OCI-LY1 (cell line): Measurements from ENCODE around the gene FAM83D.

ENCODE experiments used
- H2AFZ ChIP-seq: fragments of 200-600 bp; sonication (generic), shearing (Covaris generic); 2 replicates; pipeline ENCODE4 v1.6.0; 2014; ENCODE audit warnings: antibody characterized with exemption, mild to moderate bottlenecking, low read length
- H3F3A ChIP-seq: fragments of 200-600 bp; sonication (generic), shearing (Covaris generic); 2 replicates; pipeline ENCODE4 v1.6.0; 2014; ENCODE audit warnings: mild to moderate bottlenecking, antibody characterized with exemption, low read length, moderate library complexity; ENCODE audit not compliant: insufficient read depth
- H3K27ac ChIP-seq: fragments of 200-600 bp; sonication (generic); 2 replicates; pipeline ENCODE4 v1.5.1; 2014; ENCODE audit warnings: low read length, mixed run types, mild to moderate bottlenecking, low read depth; ENCODE audit not compliant: poor library complexity, severe bottlenecking
- H3K27me3 ChIP-seq: fragments of 200-600 bp; sonication (generic); 2 replicates; pipeline ENCODE4 v1.6.0; 2014; ENCODE audit warnings: antibody characterized with exemption, mild to moderate bottlenecking, low read length, moderate library complexity; ENCODE audit not compliant: insufficient read depth
- H3K36me3 ChIP-seq: fragments of 200-600 bp; sonication (generic); 2 replicates; pipeline ENCODE4 v1.6.1; 2014; ENCODE audit warnings: mild to moderate bottlenecking, antibody characterized with exemption, low read length, moderate library complexity, mixed read lengths; ENCODE audit not compliant: insufficient read depth
- H3K4me1 ChIP-seq: fragments of 200-600 bp; sonication (generic); 2 replicates; pipeline ENCODE4 v1.5.1; 2014; ENCODE audit warnings: mild to moderate bottlenecking, low read length, moderate library complexity; ENCODE audit not compliant: insufficient read depth, severe bottlenecking
- H3K4me2 ChIP-seq: fragments of 200-600 bp; sonication (generic), shearing (Covaris generic); 2 replicates; pipeline ENCODE4 v1.6.1; 2014; ENCODE audit warnings: low read length
- H3K4me3 ChIP-seq: fragments of 200-600 bp; sonication (generic); 2 replicates; pipeline ENCODE4 v1.5.1; 2014; ENCODE audit warnings: low read length, low read depth, mild to moderate bottlenecking, mixed read lengths; ENCODE audit not compliant: poor library complexity, severe bottlenecking
- H3K79me2 ChIP-seq: fragments of 200-600 bp; shearing (Covaris generic); 2 replicates; pipeline ENCODE4 v1.6.1; 2016; ENCODE audit warnings: mixed run types, low read length, mixed read lengths; ENCODE audit not compliant: insufficient read depth
- H3K9ac ChIP-seq: fragments of 200-600 bp; sonication (generic), shearing (Covaris generic); 2 replicates; pipeline ENCODE4 v1.6.1; 2014; ENCODE audit warnings: mild to moderate bottlenecking, low read length, mixed read lengths
- H3K9me2 ChIP-seq: fragments of 200-600 bp; sonication (generic), shearing (Covaris generic); 2 replicates; pipeline ENCODE4 v1.6.1; 2014; ENCODE audit warnings: low read depth, mild to moderate bottlenecking, low read length, mixed read lengths
- H3K9me3 ChIP-seq: fragments of 200-600 bp; shearing (Covaris generic); 2 replicates; pipeline ENCODE4 v1.6.1; 2014; ENCODE audit warnings: low read length, mixed read lengths
- H4K20me1 ChIP-seq: fragments of 200-600 bp; sonication (generic), shearing (Covaris generic); 2 replicates; pipeline ENCODE4 v1.6.0; 2016; ENCODE audit warnings: mild to moderate bottlenecking, low read length; ENCODE audit not compliant: insufficient read depth
- EZH2 ChIP-seq: fragments of 200-600 bp; sonication (generic), shearing (Covaris generic); IDR thresholded peaks from 2 replicates; pipeline ENCODE4 v1.8.0; 2017; ENCODE audit warnings: borderline replicate concordance, mixed run types, mild to moderate bottlenecking, antibody characterized with exemption, low read length, moderate library complexity, mixed read lengths
- TF ChIP-seq, protein P1 (sequence below): fragments of 200-600 bp; sonication (generic), shearing (Covaris generic); IDR thresholded peaks from 2 replicates; pipeline ENCODE4 v1.5.1; 2017; ENCODE audit warnings: mild to moderate bottlenecking, antibody characterized with exemption, low read length, moderate library complexity, mixed read lengths

Gene FAM83D, protein sequence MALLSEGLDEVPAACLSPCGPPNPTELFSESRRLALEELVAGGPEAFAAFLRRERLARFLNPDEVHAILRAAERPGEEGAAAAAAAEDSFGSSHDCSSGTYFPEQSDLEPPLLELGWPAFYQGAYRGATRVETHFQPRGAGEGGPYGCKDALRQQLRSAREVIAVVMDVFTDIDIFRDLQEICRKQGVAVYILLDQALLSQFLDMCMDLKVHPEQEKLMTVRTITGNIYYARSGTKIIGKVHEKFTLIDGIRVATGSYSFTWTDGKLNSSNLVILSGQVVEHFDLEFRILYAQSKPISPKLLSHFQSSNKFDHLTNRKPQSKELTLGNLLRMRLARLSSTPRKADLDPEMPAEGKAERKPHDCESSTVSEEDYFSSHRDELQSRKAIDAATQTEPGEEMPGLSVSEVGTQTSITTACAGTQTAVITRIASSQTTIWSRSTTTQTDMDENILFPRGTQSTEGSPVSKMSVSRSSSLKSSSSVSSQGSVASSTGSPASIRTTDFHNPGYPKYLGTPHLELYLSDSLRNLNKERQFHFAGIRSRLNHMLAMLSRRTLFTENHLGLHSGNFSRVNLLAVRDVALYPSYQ

GRCh38 chr20:38926142-38926933, at the start of gene FAM83D:
Gene FAM83D (plus strand): TSS chr20:38926417. CDS start chr20:38926443, 26 bp downstream.
- TF ChIP-seq, protein P1, sequence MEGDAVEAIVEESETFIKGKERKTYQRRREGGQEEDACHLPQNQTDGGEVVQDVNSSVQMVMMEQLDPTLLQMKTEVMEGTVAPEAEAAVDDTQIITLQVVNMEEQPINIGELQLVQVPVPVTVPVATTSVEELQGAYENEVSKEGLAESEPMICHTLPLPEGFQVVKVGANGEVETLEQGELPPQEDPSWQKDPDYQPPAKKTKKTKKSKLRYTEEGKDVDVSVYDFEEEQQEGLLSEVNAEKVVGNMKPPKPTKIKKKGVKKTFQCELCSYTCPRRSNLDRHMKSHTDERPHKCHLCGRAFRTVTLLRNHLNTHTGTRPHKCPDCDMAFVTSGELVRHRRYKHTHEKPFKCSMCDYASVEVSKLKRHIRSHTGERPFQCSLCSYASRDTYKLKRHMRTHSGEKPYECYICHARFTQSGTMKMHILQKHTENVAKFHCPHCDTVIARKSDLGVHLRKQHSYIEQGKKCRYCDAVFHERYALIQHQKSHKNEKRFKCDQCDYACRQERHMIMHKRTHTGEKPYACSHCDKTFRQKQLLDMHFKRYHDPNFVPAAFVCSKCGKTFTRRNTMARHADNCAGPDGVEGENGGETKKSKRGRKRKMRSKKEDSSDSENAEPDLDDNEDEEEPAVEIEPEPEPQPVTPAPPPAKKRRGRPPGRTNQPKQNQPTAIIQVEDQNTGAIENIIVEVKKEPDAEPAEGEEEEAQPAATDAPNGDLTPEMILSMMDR = no peak
- TF ChIP-seq EZH2 = no peak
- no peaks in the 10 kb centered on the region for H3F3A ChIP-seq
- peak within 1 kb of the TSS; percentile 86 for H3K4me2 ChIP-seq
- H3K27me3 ChIP-seq = no peaks in the 10 kb centered on the region
- H3K9me2 ChIP-seq = no peaks in the 10 kb centered on the region
- H3K36me3 ChIP-seq = peaks cover 23% of the 10 kb centered on the region; the same call in 1 of the 2 replicates
- peak within 1 kb of the TSS; percentile 68 for H3K27ac ChIP-seq
- no peaks in the 10 kb centered on the region for H4K20me1 ChIP-seq
- no peak within 1 kb of the TSS for H2AFZ ChIP-seq
- peak within 1 kb of the TSS; percentile 97 for H3K4me3 ChIP-seq
- peaks cover 48% of the 10 kb centered on the region for H3K79me2 ChIP-seq
- no peaks in the 10 kb centered on the region for H3K9me3 ChIP-seq
- H3K9ac ChIP-seq = peak within 1 kb of the TSS; percentile 96
- H3K4me1 ChIP-seq = peaks cover 37% of the 10 kb centered on the region

DNA sequence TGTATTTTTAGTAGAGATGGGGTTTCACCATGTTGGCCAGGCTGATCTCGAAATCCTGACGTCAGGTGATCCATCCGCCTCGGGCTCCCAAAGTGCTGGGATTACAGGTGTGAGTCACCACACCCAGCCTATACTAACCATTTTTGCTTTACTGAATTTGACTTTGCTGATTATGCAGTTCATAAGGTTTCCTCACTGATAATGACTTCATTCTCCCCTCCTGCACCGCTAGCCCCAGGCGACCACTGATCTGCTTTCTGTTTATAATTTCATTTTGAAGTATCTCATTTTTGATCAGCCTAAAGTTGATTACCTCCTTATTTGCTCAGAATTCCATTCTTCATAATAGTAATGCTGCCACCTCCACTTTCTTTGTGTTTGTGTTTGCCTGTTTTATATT, 48.7 kb upstream of the FAM83D start:
- H4K20me1 ChIP-seq = no peaks in the 10 kb centered on the region
- no peaks in the 10 kb centered on the region; the same call in 1 of the 2 replicates for H3K36me3 ChIP-seq
- H3K4me2 ChIP-seq = peak overlapping the region; percentile 41; the same call in 1 of the 2 replicates
- H3K27ac ChIP-seq = peak overlapping the region; percentile 100
- no peak overlapping the region for H3K4me3 ChIP-seq
- H3F3A ChIP-seq = peaks cover 15% of the 10 kb centered on the region
- H2AFZ ChIP-seq = no peak overlapping the region
- H3K9ac ChIP-seq = peak overlapping the region; percentile 38; the same call in 1 of the 2 replicates
- H3K27me3 ChIP-seq = no peaks in the 10 kb centered on the region
- peaks cover 21% of the 10 kb centered on the region for H3K79me2 ChIP-seq
- no peaks in the 10 kb centered on the region for H3K9me2 ChIP-seq
- H3K4me1 ChIP-seq = peaks cover 98% of the 10 kb centered on the region
- H3K9me3 ChIP-seq = no peaks in the 10 kb centered on the region
- TF ChIP-seq EZH2 = no peak

DNA sequence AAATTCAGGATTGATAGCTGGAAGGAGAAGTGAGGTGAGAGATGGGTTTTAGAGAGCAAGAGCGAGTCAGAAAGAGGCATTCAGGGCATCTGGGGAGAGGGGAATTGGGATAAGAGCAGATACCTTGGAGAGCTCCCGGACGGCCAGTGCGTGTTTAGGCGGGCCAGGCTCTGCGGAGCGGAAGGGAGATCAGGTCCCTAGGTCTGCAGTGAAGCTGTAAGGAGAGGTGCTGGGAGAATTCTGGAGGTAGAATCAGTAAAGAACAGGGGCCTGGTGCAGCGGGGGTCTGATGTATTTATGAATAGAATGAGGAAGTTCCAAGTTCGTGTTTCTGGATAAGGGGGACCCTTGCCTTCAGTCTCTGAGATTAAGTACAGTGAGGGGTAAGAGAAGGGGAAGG, 47.4 kb upstream of the FAM83D start:
- H3K9me2 ChIP-seq = no peaks in the 10 kb centered on the region
- TF ChIP-seq EZH2 = no peak
- TF ChIP-seq, protein P1 = no peak
- H3K36me3 ChIP-seq = no peaks in the 10 kb centered on the region; the same call in 1 of the 2 replicates
- no peaks in the 10 kb centered on the region for H4K20me1 ChIP-seq
- peak overlapping the region; percentile 100 for H3K27ac ChIP-seq
- H3K9me3 ChIP-seq = no peaks in the 10 kb centered on the region
- peak overlapping the region; percentile 38; the same call in 1 of the 2 replicates for H3K9ac ChIP-seq
- H3K79me2 ChIP-seq = peaks cover 21% of the 10 kb centered on the region
- H3K4me1 ChIP-seq = peaks cover 98% of the 10 kb centered on the region
- H3F3A ChIP-seq = peaks cover 15% of the 10 kb centered on the region
- H3K4me3 ChIP-seq = no peak overlapping the region
- H2AFZ ChIP-seq = no peak overlapping the region
- H3K4me2 ChIP-seq = peak overlapping the region; percentile 41; the same call in 1 of the 2 replicates
- H3K27me3 ChIP-seq = no peaks in the 10 kb centered on the region
